IMR-90 (cell line): ENCODE data around the gene ECHS1.

Experiments used
- BHLHE40 ChIP-seq: fragments of 150-350 bp; IDR thresholded peaks from 2 replicates; pipeline ENCODE4 v1.6.1; 2016; ENCODE audit warnings: mild to moderate bottlenecking, low read depth, low read length
- CEBPB ChIP-seq: IDR thresholded peaks from 2 replicates; pipeline ENCODE4 v1.6.1; 2012; ENCODE audit warnings: low read depth, low read length, improper control_type of control experiment
- CHD1 ChIP-seq: IDR thresholded peaks from 2 replicates; pipeline ENCODE4 v1.6.1; 2012; ENCODE audit warnings: low read depth, low read length, improper control_type of control experiment
- CTCF ChIP-seq: conservative IDR thresholded peaks from 2 replicates; pipeline ENCODE4 v1.5.1; 2012; ENCODE audit warnings: mild to moderate bottlenecking, low read depth, low read length, improper control_type of control experiment
- ELK1 ChIP-seq: fragments of 150-350 bp; IDR thresholded peaks from 2 replicates; pipeline ENCODE4 v1.6.1; 2016; ENCODE audit warnings: low read depth, mild to moderate bottlenecking, low read length, moderate library complexity, borderline replicate concordance
- MXI1 ChIP-seq: IDR thresholded peaks from 2 replicates; pipeline ENCODE4 v1.6.1; 2012; ENCODE audit warnings: low read depth, mild to moderate bottlenecking, low read length, moderate library complexity, borderline replicate concordance
- POLR2A ChIP-seq: IDR thresholded peaks from 2 replicates; pipeline ENCODE4 v1.6.1; 2012; ENCODE audit warnings: mild to moderate bottlenecking, low read depth, low read length
- RAD21 ChIP-seq: IDR thresholded peaks from 2 replicates; pipeline ENCODE4 v1.6.1; 2012; ENCODE audit warnings: low read length, improper control_type of control experiment
- RFX5 ChIP-seq: IDR thresholded peaks from 2 replicates; pipeline ENCODE4 v1.8.0; 2012; ENCODE audit warnings: low read depth, mild to moderate bottlenecking, low read length, moderate library complexity
- SMC3 ChIP-seq: fragments of 150-350 bp; IDR thresholded peaks from 2 replicates; pipeline ENCODE4 v1.6.1; 2016; ENCODE audit warnings: low read depth, mild to moderate bottlenecking, antibody characterized with exemption, low read length, moderate library complexity
- USF2 ChIP-seq: fragments of 150-350 bp; IDR thresholded peaks from 2 replicates; pipeline ENCODE4 v1.6.1; 2017; ENCODE audit warnings: mild to moderate bottlenecking, antibody characterized with exemption, low read length, low read depth

- TF ChIP-seq POLR2A (no peak), CTCF (no peak), RFX5 (no peak), RAD21 (no peak), CEBPB (no peak), ELK1 (no peak), USF2 (no peak), CHD1 (no peak), SMC3 (no peak), MXI1 (no peak), BHLHE40 (no peak)
These were observed 45.3 kb upstream of the ECHS1 start for GRCh38 chr10:133418289-133418993.
